Memory B cell (primary cell): ENCODE results near the gene ARMC10.
"Not testable (repeated sequence)": the region's sequence is repeated elsewhere in the genome, so short reads cannot be mapped to it uniquely, and the experiment has no call there.

Experiments used
- ATAC-seq: fragments of 150-1000 bp; cut with Tn5 transposase; 2 replicates; pipeline ENCODE4 v1.10.0; 2021; ENCODE audit warnings: low read depth, mild to moderate bottlenecking, moderate library complexity
- DNase-seq, 2 donors: peaks; one replicate each; pipeline ENCODE4 v3.0.0; 2022; ENCODE audit warnings: low spot score in 2 of 2
- H3K27ac Mint-ChIP-seq: one replicate; pipeline ENCODE4 v1.8.0; 2022; ENCODE audit warnings: mild to moderate bottlenecking, moderate library complexity, mixed read lengths
- H3K27me3 Mint-ChIP-seq: one replicate; pipeline ENCODE4 v1.8.0; 2022; ENCODE audit warnings: mixed read lengths
- H3K36me3 Mint-ChIP-seq: one replicate; pipeline ENCODE4 v1.8.0; 2022; ENCODE audit warnings: mild to moderate bottlenecking, mixed read lengths
- H3K4me1 Mint-ChIP-seq: one replicate; pipeline ENCODE4 v1.8.0; 2022; ENCODE audit warnings: mixed read lengths
- H3K4me3 Mint-ChIP-seq: one replicate; pipeline ENCODE4 v1.8.0; 2022; ENCODE audit warnings: mild to moderate bottlenecking, moderate library complexity, mixed read lengths
- H3K9me3 Mint-ChIP-seq: one replicate; pipeline ENCODE4 v1.8.0; 2022; ENCODE audit warnings: mixed read lengths

ARMC10 gene

DNA sequence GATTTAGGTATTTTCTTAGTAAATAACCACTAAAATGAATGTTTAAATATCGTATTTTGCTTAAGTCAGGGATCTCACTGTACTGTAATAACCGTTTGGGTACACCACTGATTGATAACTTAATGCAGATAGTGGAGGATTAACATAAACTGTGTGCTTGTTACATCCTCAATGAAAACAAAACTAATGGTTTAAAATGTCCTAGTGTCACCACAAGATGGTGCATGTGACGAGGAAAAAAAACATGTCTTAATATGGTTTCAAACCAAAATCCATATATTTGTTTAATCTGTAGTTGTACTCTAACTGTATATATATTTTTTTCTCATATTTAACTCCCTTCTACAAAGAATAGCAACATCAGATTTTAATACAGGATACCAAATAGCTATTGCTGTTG, 19.2 kb downstream of the ARMC10 start:
- ATAC-seq = no peak
- H3K9me3 Mint-ChIP-seq = no peaks in the 10 kb centered on the region
- peaks cover 24% of the 10 kb centered on the region for H3K36me3 Mint-ChIP-seq
- no peaks in the 10 kb centered on the region for H3K4me1 Mint-ChIP-seq
- H3K27me3 Mint-ChIP-seq = no peaks in the 10 kb centered on the region
- no peak for DNase-seq
- H3K27ac Mint-ChIP-seq = no peak overlapping the region
- H3K4me3 Mint-ChIP-seq = no peak overlapping the region

DNA sequence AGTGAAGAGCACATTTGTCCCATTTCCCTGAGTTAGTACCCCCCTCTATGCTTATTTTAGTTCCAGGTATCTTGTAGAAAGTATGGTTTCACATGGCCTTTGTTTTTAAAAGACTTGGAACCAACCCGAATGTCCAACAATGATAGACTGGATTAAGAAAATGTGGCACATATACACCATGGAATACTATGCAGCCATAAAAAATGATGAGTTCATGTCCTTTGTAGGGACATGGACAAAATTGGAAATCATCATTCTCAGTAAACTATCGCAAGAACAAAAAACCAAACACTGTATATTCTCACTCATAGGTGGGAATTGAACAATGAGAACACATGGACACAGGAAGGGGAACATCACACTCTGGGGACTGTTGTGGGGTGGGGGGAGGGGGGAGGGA, 20.6 kb downstream of the ARMC10 start:
- ATAC-seq, H3K9me3 Mint-ChIP-seq, DNase-seq, H3K27me3 Mint-ChIP-seq, H3K27ac Mint-ChIP-seq, H3K4me1 Mint-ChIP-seq, H3K4me3 Mint-ChIP-seq: not testable (repeated sequence)
- peaks cover 20% of the 10 kb centered on the region for H3K36me3 Mint-ChIP-seq

DNA sequence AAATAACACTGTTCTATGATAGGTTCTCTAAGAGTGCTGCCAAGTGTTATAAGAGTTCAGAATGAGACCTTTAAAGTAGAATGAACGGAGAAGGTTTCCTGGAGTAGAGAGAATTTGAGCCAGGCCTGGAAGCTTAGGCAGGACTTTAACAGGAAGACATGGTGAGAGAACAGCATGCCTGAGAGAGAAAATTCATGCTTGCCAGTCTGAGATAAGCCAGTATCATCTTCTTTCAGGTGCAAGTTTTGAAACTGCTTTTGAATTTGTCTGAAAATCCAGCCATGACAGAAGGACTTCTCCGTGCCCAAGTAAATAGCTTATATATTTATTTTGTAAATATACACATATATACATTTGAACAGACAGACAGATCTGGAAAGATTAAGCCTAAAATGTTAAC, 22.1 kb downstream of the ARMC10 start:
- no peaks in the 10 kb centered on the region for H3K9me3 Mint-ChIP-seq
- no peaks in the 10 kb centered on the region for H3K27me3 Mint-ChIP-seq
- peaks cover 20% of the 10 kb centered on the region for H3K36me3 Mint-ChIP-seq
- DNase-seq (no peak), ATAC-seq (no peak)
- no peak overlapping the region for H3K4me3 Mint-ChIP-seq
- H3K27ac Mint-ChIP-seq = no peak overlapping the region
- H3K4me1 Mint-ChIP-seq = no peaks in the 10 kb centered on the region

DNA sequence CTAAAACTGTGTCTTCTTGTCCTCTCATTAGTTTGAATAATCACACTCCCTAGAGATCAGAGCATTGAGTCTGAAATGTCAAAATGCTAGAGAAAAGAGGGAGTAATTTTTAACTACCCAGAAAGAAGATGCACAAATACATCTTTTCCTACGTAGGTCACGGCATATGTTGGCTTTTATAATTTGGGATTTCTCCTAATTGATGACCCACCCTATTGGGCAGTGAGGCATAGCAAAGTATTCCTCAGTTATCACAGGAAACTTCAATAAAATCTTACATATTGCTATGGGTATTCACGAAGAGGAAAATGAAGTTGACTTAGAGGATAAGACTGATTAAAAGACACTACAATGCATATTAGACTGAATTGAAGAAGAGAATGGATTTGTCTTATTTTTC, 25.4 kb downstream of the ARMC10 start:
- Mint-ChIP-seq H3K4me3 (no peak overlapping the region), H3K36me3 (peaks cover 19% of the 10 kb centered on the region), H3K27ac (peak overlapping the region; percentile 51), H3K27me3 (no peaks in the 10 kb centered on the region), H3K4me1 (no peaks in the 10 kb centered on the region), H3K9me3 (no peaks in the 10 kb centered on the region)
- DNase-seq (no peak), ATAC-seq (no peak)

DNA sequence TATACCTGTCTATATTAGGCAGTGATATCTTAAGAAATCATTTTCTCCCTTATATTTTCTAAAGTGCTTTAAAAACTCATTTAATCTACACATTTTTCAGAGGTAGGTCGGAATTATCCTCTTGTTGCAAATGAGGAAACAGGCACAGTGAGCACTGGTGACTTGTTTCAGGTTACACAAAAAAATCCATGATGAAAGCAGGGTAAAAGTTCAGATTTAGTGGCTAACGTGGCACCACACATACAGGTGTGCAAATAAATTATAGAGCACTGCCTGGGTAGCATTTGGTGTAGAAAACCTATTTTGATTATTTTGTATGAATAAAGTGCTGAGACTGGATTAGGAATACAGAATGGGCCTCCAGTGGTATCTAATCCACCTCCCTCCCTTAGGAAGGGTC, 26.6 kb downstream of the ARMC10 start:
- Mint-ChIP-seq H3K9me3 (no peaks in the 10 kb centered on the region), H3K4me1 (no peaks in the 10 kb centered on the region), H3K27ac (peak overlapping the region; percentile 50), H3K27me3 (no peaks in the 10 kb centered on the region), H3K4me3 (no peak overlapping the region), H3K36me3 (peaks cover 15% of the 10 kb centered on the region)
- ATAC-seq = no peak
- DNase-seq = no peak

DNA sequence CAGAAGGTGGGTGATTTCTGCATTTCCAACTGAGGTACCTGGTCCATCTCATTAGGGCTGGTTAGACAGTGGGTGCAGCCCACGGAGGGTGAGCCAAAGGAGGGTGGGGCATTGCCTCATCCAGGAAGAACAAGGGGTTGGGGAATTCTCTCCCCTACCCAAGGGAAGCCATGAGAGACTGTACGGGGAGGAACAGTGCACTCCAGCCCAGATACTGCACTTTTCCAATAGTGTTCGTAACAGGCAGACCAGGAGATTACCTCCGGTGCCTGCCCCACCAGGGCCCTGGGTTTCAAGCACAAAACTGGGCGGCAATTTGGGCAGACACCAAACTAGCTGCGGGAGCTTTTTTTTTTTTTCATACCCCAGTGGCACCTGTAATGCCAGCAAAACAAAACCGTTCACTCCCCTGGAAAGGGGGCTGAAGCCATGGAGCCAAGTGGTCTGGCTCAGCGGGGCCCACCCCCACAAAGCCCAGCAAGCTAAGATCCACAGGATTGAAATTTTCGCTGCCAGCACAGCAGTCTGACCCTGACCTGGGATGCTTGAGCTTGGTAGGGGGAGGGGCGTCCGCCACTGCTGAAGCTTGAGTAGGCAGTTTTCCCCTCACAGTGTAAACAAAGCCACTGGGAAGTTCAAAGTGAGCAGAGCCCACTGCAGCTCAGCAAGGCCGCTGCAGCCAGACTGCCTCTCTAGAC, 31.2 kb downstream of the ARMC10 start:
- DNase-seq (no peak), ATAC-seq (no peak)
- peaks cover 15% of the 10 kb centered on the region for H3K4me1 Mint-ChIP-seq
- H3K36me3 Mint-ChIP-seq = peaks cover 32% of the 10 kb centered on the region
- no peak overlapping the region for H3K27ac Mint-ChIP-seq
- H3K9me3 Mint-ChIP-seq = peaks cover 6% of the 10 kb centered on the region
- H3K27me3 Mint-ChIP-seq = no peaks in the 10 kb centered on the region
- H3K4me3 Mint-ChIP-seq = no peak overlapping the region

DNA sequence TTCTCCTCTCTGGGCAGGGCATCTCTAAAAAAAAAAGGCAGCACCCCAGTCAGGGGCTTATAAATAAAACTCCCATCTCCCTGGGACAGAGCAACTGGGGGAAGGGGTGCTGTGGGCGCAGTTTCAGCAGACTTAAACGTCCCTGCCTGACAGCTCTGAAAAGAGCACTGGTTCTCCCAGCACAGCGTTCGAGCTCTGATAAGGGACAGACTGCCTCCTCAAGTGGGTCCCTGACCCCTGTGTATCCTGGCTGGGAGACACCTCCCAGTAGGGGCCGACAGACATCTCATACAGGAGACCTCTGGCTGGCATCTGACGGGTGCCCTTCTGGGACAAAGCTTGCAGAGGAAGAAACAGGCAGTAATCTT, 31.7 kb downstream of the ARMC10 start:
- not testable (repeated sequence) for ATAC-seq, H3K4me3 Mint-ChIP-seq, H3K27ac Mint-ChIP-seq, H3K27me3 Mint-ChIP-seq, DNase-seq, H3K9me3 Mint-ChIP-seq
- Mint-ChIP-seq H3K4me1 (peaks cover 15% of the 10 kb centered on the region), H3K36me3 (peaks cover 37% of the 10 kb centered on the region)

DNA sequence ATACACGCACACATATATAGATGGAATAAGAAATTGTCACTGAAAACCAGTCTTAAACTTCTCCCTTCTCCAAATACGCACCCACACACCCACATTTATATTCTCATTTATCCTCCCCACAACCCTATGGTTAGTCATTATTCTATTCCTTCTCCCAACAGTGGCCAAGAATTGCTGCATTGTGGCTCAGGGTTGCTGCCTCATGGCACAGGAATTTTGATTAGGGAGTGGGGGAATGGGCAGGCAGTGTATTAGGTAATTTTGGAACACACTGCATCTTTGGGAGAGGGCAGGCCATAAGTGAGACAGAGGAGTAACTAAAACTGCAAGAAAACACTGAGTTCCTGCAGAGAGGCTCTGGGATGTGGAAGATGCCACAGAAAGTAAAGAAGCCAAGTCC, 38.2 kb downstream of the ARMC10 start:
- Mint-ChIP-seq H3K27me3 (no peaks in the 10 kb centered on the region), H3K36me3 (peaks cover 42% of the 10 kb centered on the region), H3K9me3 (peaks cover 8% of the 10 kb centered on the region), H3K4me3 (no peak overlapping the region), H3K27ac (no peak overlapping the region), H3K4me1 (peaks cover 11% of the 10 kb centered on the region)
- DNase-seq = no peak
- ATAC-seq = no peak

DNA sequence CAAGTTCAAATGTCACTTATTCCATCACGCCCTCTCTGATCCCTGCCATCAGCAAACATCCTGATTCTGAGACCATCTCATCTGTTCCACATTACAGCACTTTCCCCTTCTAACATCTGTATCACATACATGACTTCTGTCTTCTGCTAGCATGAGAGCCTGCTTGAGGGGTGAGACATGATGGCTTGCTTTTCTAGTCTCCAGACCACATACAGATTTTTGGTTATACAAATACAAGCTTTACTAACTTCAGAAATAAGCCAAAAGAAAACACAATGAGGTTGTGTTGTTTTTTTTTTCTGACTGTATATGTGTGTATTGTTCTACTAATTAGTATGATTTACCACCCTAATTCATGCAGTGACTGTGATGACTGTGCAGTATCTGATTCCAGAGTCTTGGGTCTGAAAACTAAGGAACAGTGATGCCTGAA, 39.7 kb downstream of the ARMC10 start:
- peaks cover 2% of the 10 kb centered on the region for H3K9me3 Mint-ChIP-seq
- H3K27me3 Mint-ChIP-seq = no peaks in the 10 kb centered on the region
- DNase-seq (no peak), ATAC-seq (no peak)
- peaks cover 6% of the 10 kb centered on the region for H3K4me1 Mint-ChIP-seq
- H3K4me3 Mint-ChIP-seq = no peak overlapping the region
- H3K36me3 Mint-ChIP-seq = peaks cover 32% of the 10 kb centered on the region
- H3K27ac Mint-ChIP-seq = no peak overlapping the region

DNA sequence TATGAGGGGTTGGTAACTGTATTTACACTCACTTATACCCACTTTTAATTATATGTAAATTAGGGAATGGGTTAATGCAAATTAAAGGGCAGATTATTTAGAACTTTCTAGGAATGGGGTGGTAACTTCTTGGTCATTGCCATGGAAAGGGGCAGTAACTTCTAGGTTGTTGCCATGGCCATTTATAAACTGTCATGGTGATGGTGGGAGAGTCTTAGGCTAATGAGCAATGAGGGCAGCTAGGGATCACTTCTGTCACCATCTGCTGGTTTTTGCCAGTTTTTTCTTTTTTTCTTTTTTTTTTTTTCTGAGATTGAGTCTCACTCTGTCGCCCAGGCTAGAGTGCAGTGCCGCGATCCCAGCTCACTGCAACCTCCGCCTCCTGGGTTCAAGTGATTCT, 40.8 kb downstream of the ARMC10 start:
- peaks cover 1% of the 10 kb centered on the region for H3K9me3 Mint-ChIP-seq
- H3K4me1 Mint-ChIP-seq = peaks cover 2% of the 10 kb centered on the region
- DNase-seq = no peak
- H3K36me3 Mint-ChIP-seq = peaks cover 32% of the 10 kb centered on the region
- ATAC-seq = no peak
- H3K27ac Mint-ChIP-seq = no peak overlapping the region
- H3K4me3 Mint-ChIP-seq = no peak overlapping the region
- no peaks in the 10 kb centered on the region for H3K27me3 Mint-ChIP-seq

DNA sequence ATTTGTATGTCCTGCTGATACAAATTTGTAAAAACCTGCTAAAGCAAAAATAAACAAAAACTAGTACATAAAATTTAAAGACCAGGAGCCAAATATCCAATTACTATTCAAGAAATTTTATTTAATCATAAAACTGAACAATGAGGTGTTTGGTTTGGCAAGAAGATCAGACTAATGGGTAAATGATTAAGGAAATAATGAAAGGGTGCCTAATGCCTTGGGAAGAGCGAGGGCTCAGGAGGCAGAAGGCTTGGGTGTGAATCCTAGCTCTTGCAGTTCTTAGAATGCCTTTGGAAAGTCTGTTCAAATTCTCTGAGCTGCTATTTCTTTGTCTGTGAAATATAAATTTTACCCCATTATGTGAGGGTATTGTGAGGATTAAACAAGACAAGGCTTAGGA, 41.6 kb downstream of the ARMC10 start:
- DNase-seq (no peak), ATAC-seq (no peak)
- Mint-ChIP-seq H3K36me3 (peaks cover 31% of the 10 kb centered on the region), H3K27ac (no peak overlapping the region), H3K9me3 (peaks cover 1% of the 10 kb centered on the region), H3K27me3 (no peaks in the 10 kb centered on the region), H3K4me3 (no peak overlapping the region), H3K4me1 (no peaks in the 10 kb centered on the region)

DNA sequence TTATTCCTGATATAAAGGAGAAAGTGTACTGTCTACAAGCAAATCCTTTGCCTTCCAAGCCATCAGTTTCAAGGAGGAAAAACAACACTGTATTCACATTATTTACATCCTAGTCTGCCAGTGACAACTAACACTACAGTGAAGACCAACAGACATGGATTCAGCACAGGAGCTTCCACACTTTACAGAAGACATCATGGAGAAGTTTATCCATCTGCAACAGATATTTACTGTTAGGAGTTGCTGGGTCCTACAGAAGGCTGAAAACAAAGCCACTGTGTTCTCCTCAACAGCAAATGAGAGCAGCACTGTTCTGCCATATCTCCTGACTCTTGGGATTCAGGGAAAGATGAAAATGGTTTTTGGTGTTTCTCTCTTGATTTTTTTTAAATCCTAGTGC, 42.1 kb downstream of the ARMC10 start:
- ATAC-seq = no peak
- Mint-ChIP-seq H3K27ac (no peak overlapping the region), H3K4me1 (peaks cover 3% of the 10 kb centered on the region), H3K36me3 (peaks cover 30% of the 10 kb centered on the region), H3K27me3 (no peaks in the 10 kb centered on the region), H3K9me3 (peaks cover 1% of the 10 kb centered on the region), H3K4me3 (no peak overlapping the region)
- DNase-seq = no peak

DNA sequence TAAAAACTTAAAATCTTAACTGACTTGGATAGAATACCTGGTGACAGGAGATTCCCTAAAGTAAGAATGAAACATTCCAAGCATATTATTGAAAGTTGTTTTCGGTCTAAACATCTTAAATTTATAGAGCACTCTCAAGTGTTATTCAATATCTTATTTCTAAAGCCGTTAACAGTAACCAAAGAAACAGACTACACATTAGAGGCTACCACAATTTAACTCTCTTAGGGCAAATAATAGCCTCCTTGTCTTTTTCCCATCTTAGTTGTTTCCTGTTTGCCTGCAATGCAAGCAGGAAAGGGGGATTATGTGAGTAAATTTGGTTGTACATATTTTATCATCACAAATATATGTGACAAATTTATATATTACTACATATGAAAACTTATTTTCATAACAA, 42.5 kb downstream of the ARMC10 start:
- no peak overlapping the region for H3K27ac Mint-ChIP-seq
- ATAC-seq = no peak
- H3K4me1 Mint-ChIP-seq = peaks cover 3% of the 10 kb centered on the region
- H3K4me3 Mint-ChIP-seq = no peak overlapping the region
- peaks cover 1% of the 10 kb centered on the region for H3K9me3 Mint-ChIP-seq
- DNase-seq = no peak
- no peaks in the 10 kb centered on the region for H3K27me3 Mint-ChIP-seq
- H3K36me3 Mint-ChIP-seq = peaks cover 30% of the 10 kb centered on the region

DNA sequence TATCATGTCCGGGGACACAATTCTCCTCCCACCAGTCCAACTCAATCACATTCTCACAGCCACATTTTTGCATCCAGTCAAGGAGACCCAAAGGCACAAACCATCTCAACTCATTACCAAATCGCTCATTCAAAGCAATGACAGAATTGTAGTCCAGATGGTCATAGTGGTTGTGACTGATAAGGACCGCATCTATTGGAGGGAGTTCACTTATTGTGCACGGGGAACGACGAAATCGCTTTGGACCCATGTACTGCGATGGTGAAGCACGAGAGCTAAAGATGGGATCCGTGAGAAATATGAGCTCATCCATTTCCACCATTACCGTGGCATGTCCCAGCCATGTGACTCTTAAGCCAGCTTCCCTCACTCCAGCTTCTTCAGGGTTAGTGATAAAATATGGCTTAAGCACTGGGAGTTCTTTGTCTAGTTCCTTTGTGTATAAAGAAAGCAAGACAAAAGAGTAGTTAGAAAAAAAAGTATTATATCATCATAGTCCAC, 44.9 kb downstream of the ARMC10 start:
- DNase-seq (no peak), ATAC-seq (no peak)
- peaks cover 24% of the 10 kb centered on the region for H3K36me3 Mint-ChIP-seq
- H3K27ac Mint-ChIP-seq = no peak overlapping the region
- H3K4me1 Mint-ChIP-seq = peaks cover 3% of the 10 kb centered on the region
- H3K9me3 Mint-ChIP-seq = no peaks in the 10 kb centered on the region
- H3K27me3 Mint-ChIP-seq = no peaks in the 10 kb centered on the region
- H3K4me3 Mint-ChIP-seq = no peak overlapping the region

DNA sequence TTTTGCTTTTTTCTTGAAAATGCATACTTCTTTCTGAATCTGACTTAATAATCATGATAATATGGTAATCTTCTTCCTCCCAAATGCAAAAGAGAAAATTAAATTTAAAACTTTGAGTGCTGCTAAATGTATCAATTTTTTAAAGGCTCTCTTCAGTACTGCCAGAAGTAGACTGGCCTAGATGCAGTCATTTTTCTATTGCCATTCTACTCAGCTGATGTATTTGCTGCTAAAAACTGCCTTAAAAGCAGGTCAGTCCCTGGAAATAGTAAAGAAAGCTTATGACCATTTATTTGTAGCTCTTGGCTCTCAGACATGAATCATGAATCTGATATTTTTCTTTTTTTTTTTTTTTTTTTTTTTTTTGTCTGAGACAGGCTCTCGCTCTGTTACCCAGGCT, 45.4 kb downstream of the ARMC10 start:
- Mint-ChIP-seq H3K4me3 (no peak overlapping the region), H3K9me3 (no peaks in the 10 kb centered on the region), H3K4me1 (peaks cover 3% of the 10 kb centered on the region), H3K27ac (no peak overlapping the region), H3K36me3 (peaks cover 24% of the 10 kb centered on the region), H3K27me3 (no peaks in the 10 kb centered on the region)
- ATAC-seq = no peak
- no peak for DNase-seq
